Tibial nerve (tissue), 4 donors: ENCODE results near the gene SLC25A21. TPM values are rescaled to one million over a fixed set of nuclear protein-coding genes. Genes with fewer than 3 reads are reported as not detected.

Experiments
- DNase-seq, 2 donors: peaks; one replicate each; pipeline ENCODE4 v3.0.0-alpha.2; 2019; ENCODE audit warnings: low spot score in 2 of 2
- H3K27ac ChIP-seq, 4 donors: fragments of 200-600 bp; sonication (generic) in 3 of 4; one replicate each; pipeline ENCODE4 v1.5.1; 2017 to 2019; ENCODE audit warnings: mild to moderate bottlenecking in 1 of 4
- H3K27me3 ChIP-seq, 2 donors: fragments of 200-600 bp; sonication (generic) in 1 of 2; one replicate each; pipeline versions ENCODE4 v1.5.1 to v1.6.0; 2017 to 2019
- H3K36me3 ChIP-seq, 3 donors: fragments of 200-600 bp; sonication (generic); one replicate each; pipeline ENCODE4 v1.5.1; 2018 to 2019
- H3K4me1 ChIP-seq, 4 donors: fragments of 200-600 bp; sonication (generic) in 3 of 4; one replicate each; pipeline ENCODE4 v1.5.1; 2017 to 2019
- H3K4me3 ChIP-seq, 4 donors: fragments of 200-600 bp; sonication (generic) in 3 of 4; one replicate each; pipeline ENCODE4 v1.5.1; 2017 to 2019; ENCODE audit warnings: mild to moderate bottlenecking in 1 of 4, moderate library complexity in 1 of 4
- H3K9me3 ChIP-seq, 4 donors: fragments of 200-600 bp; sonication (generic) in 3 of 4; one replicate each; pipeline ENCODE4 v1.5.1; 2017 to 2019
- EP300 ChIP-seq, 2 donors: sonication (generic); formaldehyde crosslinking; IDR thresholded peaks; one replicate each; pipeline ENCODE4 v1.6.1; 2017; ENCODE audit warnings: antibody characterized with exemption in 2 of 2, mild to moderate bottlenecking in 1 of 2
- POLR2A ChIP-seq, 2 donors: fragments of 450-650 bp; IDR thresholded peaks; one replicate each; pipeline ENCODE4 v1.6.1; 2017; ENCODE audit warnings: antibody characterized with exemption in 2 of 2, mild to moderate bottlenecking in 2 of 2, moderate library complexity in 2 of 2
- WGBS, 2 donors: methylation state at CpG; one replicate each; pipeline ENCODE4 v1.1.5; 2018; 5-methylcytosine and 5-hydroxymethylcytosine counted together
- total RNA-seq, 4 donors: library from RNA; depleted of rRNA; stranded (reverse); fragments of >200 nt; gene quantifications; one replicate each; pipeline ENCODE4 v1.1.0, GENCODE V29; 2016
- TF ChIP-seq, protein P1 (sequence below), 5 experiments: fragments of 200-600 bp in 3 of 5; fragments of 450-650 bp in 2 of 5; sonication (generic) in 3 of 5; IDR thresholded peaks; one replicate each; pipeline ENCODE4 v1.5.1; 2016 to 2019; ENCODE audit warnings: antibody characterized with exemption in 5 of 5, mild to moderate bottlenecking in 3 of 5, moderate library complexity in 2 of 5

The SLC25A21 gene
- total RNA-seq, 4 donors from 2014 or later = 0.30 to 0.98 (median 0.42) TPM; not detected in 1

DNA sequence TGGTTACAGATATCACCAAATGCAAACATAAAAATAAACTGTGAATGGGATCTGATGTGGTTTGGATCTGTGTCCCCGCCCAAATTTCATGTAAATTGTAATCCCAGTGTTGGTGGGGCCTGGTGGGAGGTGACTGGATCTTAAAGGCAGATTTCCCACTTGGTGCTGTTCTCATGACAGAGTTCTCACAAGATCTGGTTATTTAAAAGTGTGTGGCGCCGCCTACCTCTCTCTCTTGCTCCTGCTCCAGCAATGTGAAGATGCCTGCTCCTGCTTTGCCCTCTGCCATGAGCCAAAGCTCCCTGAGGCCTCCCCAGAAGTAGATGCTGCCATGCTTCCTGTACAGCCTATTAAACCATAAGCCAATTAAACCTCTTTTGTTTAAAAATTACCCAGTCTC is 47.8 kb downstream of the SLC25A21 start:
- Histone ChIP-seq H3K9me3 (no peaks in the 10 kb centered on the region), H3K27me3 (no peaks in the 10 kb centered on the region), H3K4me1 (no peaks in the 10 kb centered on the region), H3K36me3 (no peaks in the 10 kb centered on the region), H3K4me3 (no peak overlapping the region), H3K27ac (no peak overlapping the region)
- WGBS, 2 donors = 86 to 89% methylated on average over 3 of the region's 3 CpGs
- TF ChIP-seq, protein P1, sequence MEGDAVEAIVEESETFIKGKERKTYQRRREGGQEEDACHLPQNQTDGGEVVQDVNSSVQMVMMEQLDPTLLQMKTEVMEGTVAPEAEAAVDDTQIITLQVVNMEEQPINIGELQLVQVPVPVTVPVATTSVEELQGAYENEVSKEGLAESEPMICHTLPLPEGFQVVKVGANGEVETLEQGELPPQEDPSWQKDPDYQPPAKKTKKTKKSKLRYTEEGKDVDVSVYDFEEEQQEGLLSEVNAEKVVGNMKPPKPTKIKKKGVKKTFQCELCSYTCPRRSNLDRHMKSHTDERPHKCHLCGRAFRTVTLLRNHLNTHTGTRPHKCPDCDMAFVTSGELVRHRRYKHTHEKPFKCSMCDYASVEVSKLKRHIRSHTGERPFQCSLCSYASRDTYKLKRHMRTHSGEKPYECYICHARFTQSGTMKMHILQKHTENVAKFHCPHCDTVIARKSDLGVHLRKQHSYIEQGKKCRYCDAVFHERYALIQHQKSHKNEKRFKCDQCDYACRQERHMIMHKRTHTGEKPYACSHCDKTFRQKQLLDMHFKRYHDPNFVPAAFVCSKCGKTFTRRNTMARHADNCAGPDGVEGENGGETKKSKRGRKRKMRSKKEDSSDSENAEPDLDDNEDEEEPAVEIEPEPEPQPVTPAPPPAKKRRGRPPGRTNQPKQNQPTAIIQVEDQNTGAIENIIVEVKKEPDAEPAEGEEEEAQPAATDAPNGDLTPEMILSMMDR (IDR thresholded peaks at IDR 0.05) = no peak
- TF ChIP-seq POLR2A (IDR thresholded peaks at IDR 0.05) (no peak), EP300 (IDR thresholded peaks at IDR 0.05) (no peak)
- no peak for DNase-seq

DNA sequence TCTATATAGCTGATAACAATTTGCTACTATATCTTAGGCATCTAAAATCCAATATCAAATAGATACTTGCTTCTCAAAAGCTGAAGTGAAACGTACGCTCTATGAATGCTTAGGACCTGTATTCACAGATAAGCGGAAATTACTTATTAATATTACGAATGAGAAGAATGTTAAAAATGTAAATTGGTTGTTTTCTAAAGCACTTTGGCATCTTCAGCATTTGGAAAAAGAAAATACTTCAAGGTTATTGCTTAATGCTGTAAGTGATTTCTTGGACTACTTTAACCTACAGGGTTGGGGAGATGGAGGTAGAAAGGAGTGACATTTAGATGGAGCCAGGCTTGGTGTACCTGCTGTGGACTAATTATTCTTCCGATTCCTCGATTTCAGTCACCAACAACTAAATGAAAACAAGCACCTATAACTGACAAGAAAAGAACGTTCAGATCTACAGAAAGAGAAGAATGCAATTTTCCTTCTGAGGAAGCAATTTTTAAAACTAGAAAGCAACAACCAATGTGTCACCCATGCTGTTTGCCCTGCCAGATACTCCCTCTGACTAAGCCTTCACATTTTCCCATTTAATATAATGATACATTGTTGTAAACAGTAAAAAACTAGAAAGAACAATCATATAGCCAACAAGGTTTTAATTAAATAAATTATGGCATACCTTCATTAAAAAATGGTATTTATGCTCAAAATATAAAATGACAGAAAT is 49.3 kb downstream of the SLC25A21 start:
- H3K4me1 ChIP-seq = no peaks in the 10 kb centered on the region

DNA sequence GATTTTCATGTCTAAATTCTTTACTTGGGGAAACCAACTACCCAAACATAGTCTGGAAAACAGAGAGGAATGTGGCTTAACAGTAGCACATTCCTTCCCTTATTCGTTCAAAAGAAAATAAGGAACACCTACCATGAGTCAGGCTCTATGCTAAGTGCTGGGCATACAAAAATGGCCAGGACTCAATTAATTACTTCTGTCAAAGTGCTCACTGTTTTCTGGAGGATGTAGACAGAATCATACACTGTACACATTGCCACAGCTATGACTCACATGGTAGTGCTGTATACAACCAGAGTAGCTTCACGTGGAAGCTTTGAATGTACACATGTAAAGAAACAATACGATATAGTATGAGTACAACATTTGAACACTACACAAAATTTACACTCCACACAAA is 50.1 kb downstream of the SLC25A21 start:
- H3K27me3 ChIP-seq = no peaks in the 10 kb centered on the region
- WGBS, 2 donors = 59 to 72% methylated on average over 3 of the region's 3 CpGs
- no peak overlapping the region for H3K27ac ChIP-seq
- peaks cover 0 to 14% (median 0%) of the 10 kb centered on the region in 4 donors for H3K9me3 ChIP-seq
- TF ChIP-seq POLR2A (IDR thresholded peaks at IDR 0.05) (no peak), EP300 (IDR thresholded peaks at IDR 0.05) (no peak)
- TF ChIP-seq, protein P1 (IDR thresholded peaks at IDR 0.05) = no peak
- no peak for DNase-seq
- H3K4me3 ChIP-seq = no peak overlapping the region
- H3K36me3 ChIP-seq = no peaks in the 10 kb centered on the region
- H3K4me1 ChIP-seq = peaks cover 0 to under 1% (median 0%) of the 10 kb centered on the region in 4 donors

More for the DNA sequence above, 49.3 kb downstream of the SLC25A21 start:
- Histone ChIP-seq H3K27me3 (no peaks in the 10 kb centered on the region), H3K27ac (no peak overlapping the region), H3K36me3 (no peaks in the 10 kb centered on the region), H3K4me3 (no peak overlapping the region), H3K9me3 (peaks cover 0 to 12% (median 0%) of the 10 kb centered on the region in 4 donors)
- WGBS, 2 donors = 79 to 80% methylated on average over 7 of the region's 7 CpGs
- TF ChIP-seq, protein P1 (IDR thresholded peaks at IDR 0.05) = no peak
- TF ChIP-seq POLR2A (IDR thresholded peaks at IDR 0.05) = no peak
- no peak for DNase-seq

DNA sequence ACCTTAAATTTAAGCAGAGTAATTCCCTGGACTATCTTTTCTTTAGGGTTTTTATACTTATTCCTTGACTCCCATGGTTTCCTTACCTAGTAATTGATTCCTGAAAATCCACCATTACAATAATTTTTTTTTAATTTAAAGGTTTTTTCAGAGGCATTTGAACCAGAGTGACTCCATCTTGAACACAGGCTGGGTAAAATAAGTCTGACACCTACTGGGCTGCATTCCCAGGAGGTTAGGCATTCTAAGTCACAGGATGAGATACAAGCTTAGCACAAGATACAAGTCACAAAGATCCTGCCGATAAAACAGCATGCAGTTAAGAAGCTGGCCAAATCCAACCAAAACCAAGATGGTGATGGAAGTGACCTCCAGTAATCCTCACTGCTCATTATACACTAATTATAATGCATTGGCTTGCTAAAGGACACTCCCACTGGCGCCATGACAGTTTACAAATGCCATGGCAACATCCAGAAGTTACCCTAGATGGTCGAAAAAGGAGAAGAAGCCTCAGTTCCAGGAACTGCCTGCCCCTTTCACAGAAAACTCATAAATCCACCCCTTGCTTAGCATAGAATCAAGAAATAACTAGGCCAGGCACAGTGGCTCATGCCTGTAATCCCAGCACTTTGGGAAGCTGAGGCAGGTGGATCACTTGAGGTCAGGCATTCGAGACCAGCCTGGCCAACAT is 53.6 kb downstream of the SLC25A21 start:
- H3K27ac ChIP-seq = no peak overlapping the region
- no peaks in the 10 kb centered on the region for H3K36me3 ChIP-seq
- H3K4me3 ChIP-seq = no peak overlapping the region
- no peak for TF ChIP-seq EP300 (IDR thresholded peaks at IDR 0.05)
- H3K4me1 ChIP-seq = peaks cover 0 to 5% (median 0%) of the 10 kb centered on the region in 4 donors
- DNase-seq = no peak
- peaks cover 0 to 14% (median 0%) of the 10 kb centered on the region in 4 donors for H3K9me3 ChIP-seq
- 84 to 85% methylated on average over 4 of the region's 4 CpGs for WGBS, 2 donors
- H3K27me3 ChIP-seq = no peaks in the 10 kb centered on the region

DNA sequence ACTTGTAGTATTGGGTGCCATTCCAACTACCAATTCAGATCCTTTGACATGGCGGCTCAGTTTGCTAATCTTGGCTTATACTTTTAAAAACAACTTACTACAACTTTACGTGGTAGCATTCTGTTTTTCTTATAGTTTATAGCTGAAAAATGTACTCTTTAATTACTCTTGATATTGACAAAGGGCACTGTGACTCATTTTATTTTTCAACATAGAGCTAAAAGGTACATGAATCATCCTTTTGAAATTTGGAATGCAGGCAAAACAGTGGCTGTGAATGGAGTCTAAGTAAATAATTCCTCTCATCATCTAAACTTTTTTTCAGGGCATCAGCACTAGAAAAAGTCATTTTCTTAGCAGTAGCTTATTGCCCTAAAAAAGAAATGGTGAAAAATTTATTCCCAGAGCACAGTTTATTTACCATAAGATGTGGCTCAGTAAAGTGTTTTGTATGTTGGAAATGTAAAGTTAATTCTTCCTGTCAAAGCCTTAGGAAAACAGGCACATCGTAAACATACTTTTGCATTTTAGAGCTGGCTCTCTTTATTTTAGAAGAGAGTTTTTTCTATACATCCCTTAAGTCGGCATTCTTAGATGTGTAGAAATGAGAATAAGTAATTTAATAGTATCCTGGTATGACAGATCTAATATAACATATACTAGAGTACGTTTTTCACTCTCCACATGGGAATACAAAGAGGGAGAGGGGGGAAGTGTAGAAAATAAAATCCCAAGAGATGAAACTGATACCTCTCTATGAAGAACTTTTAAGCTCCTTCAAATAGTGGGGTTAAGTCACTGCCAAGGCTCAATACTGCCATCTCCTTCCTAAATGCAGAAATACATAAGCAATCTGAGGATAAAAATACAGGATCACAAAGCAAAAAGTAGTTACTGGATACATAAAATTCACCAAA is 55.2 kb downstream of the SLC25A21 start:
- peaks cover 0 to 14% (median 0%) of the 10 kb centered on the region in 4 donors for H3K9me3 ChIP-seq

More for the DNA sequence above, 55.2 kb downstream of the SLC25A21 start:
- H3K27me3 ChIP-seq = no peaks in the 10 kb centered on the region
- no peaks in the 10 kb centered on the region for H3K36me3 ChIP-seq
- TF ChIP-seq, protein P1 (IDR thresholded peaks at IDR 0.05) = peak in 2 of 5 experiments; percentile 18 to 24
- no peak for TF ChIP-seq POLR2A (IDR thresholded peaks at IDR 0.05)
- no peak overlapping the region for H3K27ac ChIP-seq
- 65 to 69% methylated on average over 5 of the region's 5 CpGs for WGBS, 2 donors
- H3K4me1 ChIP-seq = peaks cover 0 to 5% (median 0%) of the 10 kb centered on the region in 4 donors
- no peak for DNase-seq
- no peak overlapping the region for H3K4me3 ChIP-seq
